MG63 (cell line): ENCODE data around the gene ZDHHC22. TPM values are rescaled to one million over a fixed set of nuclear protein-coding genes. Genes with fewer than 3 reads are reported as not detected.
"Not testable (repeated sequence)": the region's sequence is repeated elsewhere in the genome, so short reads cannot be mapped to it uniquely, and the experiment has no call there.

Experiments used
- DNase-seq: peaks from one replicate; pipeline ENCODE4 v3.0.0-alpha.2; 2020
- H3K27me3 ChIP-seq: fragments of 250-450 bp; sonication (Bioruptor Pico); 2 replicates; pipeline ENCODE4 v1.5.1; 2020; ENCODE audit warnings: mild to moderate bottlenecking, moderate library complexity
- H3K36me3 ChIP-seq: fragments of 250-450 bp; sonication (Bioruptor Pico); 2 replicates; pipeline ENCODE4 v1.5.1; 2020; ENCODE audit warnings: mild to moderate bottlenecking, moderate library complexity
- H3K4me3 ChIP-seq: fragments of 250-450 bp; sonication (Bioruptor Pico); 2 replicates; pipeline ENCODE4 v1.5.1; 2020; ENCODE audit warnings: mild to moderate bottlenecking, moderate library complexity
- H3K9me3 ChIP-seq: fragments of 250-450 bp; sonication (Bioruptor Pico); 2 replicates; pipeline ENCODE4 v1.5.1; 2020; ENCODE audit warnings: mild to moderate bottlenecking, moderate library complexity
- total RNA-seq: library from RNA; depleted of rRNA; stranded (reverse); fragments of >200 nt; shearing (Covaris generic); gene quantifications from 2 replicates; pipeline ENCODE4 v1.2.3, GENCODE V29; 2014; ENCODE audit warnings: low replicate concordance; rRNA removed

The ZDHHC22 gene
- not detected in 2 replicates for total RNA-seq

- peak; percentile 30 for DNase-seq
- H3K9me3 ChIP-seq, result no peaks in the 10 kb centered on the region
- H3K4me3 ChIP-seq, result 0 out of 2 replicates have a peak within 1 kb of the TSS, but pooled peaks have one; percentile 11
- H3K36me3 ChIP-seq, result no peaks in the 10 kb centered on the region
- H3K27me3 ChIP-seq, result peaks cover 46% of the 10 kb centered on the region
These were observed at the start of gene ZDHHC22 for GRCh38 chr14:77141214-77142004. Gene ZDHHC22 (minus strand): TSS chr14:77141791. CDS start chr14:77139738, 2,053 bp downstream.

- H3K9me3 ChIP-seq, result no peaks in the 10 kb centered on the region
- no peak overlapping the region for H3K4me3 ChIP-seq
- H3K36me3 ChIP-seq, result no peaks in the 10 kb centered on the region
- H3K27me3 ChIP-seq, result no peaks in the 10 kb centered on the region
- DNase-seq, result no peak
These were observed 49.4 kb upstream of the ZDHHC22 start for GRCh38 chr14:77190977-77191376.

DNA sequence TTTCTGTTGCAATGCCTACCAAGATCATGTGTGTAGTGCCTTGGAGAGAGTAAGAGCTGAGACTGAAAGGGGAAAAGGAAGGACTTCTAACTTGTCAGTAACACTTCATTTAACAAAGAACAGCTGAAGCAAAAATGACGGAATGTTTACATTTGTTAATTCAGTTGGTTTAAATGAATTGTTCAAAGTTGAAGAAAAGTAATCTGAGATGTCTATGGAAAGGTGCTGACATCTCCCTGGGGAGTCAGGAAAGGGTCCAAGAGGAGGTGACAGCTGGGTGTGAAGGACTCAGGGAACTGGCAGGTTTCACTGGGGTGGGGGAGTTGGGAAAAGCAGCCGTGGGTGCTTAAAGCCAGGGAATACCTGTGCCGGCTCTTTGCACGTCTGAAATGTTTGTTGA lies 47.9 kb upstream of the ZDHHC22 start:
- H3K9me3 ChIP-seq, result no peaks in the 10 kb centered on the region
- H3K4me3 ChIP-seq, result no peak overlapping the region
- H3K36me3 ChIP-seq, result no peaks in the 10 kb centered on the region
- no peaks in the 10 kb centered on the region for H3K27me3 ChIP-seq
- no peak for DNase-seq

- H3K36me3 ChIP-seq, result no peaks in the 10 kb centered on the region
- no peaks in the 10 kb centered on the region for H3K9me3 ChIP-seq
- DNase-seq, result no peak
- H3K4me3 ChIP-seq, result no peak overlapping the region
- H3K27me3 ChIP-seq, result no peaks in the 10 kb centered on the region
These were observed 46.0 kb upstream of the ZDHHC22 start for GRCh38 chr14:77187649-77188012.

DNA sequence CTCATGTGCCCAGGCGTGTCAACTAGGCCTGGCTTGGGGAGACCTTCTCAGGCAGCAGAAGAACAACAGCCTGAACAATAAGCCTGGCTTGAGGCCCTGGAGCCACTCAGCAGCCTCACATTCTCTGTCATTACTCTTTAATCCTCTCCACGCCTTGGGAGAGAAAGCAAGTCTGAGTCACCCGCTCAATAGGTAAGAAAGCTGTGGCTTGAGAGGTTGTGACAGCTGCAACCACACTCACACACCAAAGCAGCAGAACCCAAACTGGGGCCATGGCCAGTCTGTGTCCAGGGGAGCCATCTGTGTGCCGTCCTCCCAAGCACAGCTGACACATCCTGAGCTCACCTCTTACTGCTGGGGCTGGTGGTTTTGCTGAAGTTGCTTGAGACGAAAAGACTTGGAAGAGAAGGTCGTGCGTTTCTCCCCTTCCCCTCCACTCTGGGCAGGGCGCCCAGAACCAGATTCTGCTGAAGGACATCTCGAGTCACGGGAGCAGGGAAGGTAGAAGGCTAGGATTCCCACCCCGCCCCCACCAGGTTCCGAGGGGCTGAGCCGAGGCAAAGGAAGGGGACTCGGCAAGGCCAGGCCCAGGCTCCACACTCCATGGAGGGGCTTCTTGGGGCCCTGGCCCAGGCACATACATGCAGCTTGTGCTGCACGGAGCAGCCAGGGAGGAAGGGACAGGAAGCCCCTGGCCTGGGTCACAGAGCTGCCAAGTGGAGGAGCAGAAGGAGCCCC lies 45.5 kb upstream of the ZDHHC22 start:
- no peaks in the 10 kb centered on the region for H3K36me3 ChIP-seq
- peak; percentile 56 for DNase-seq
- no peak overlapping the region for H3K4me3 ChIP-seq
- no peaks in the 10 kb centered on the region for H3K27me3 ChIP-seq
- no peaks in the 10 kb centered on the region for H3K9me3 ChIP-seq

- Histone ChIP-seq H3K4me3 (no peak overlapping the region), H3K27me3 (no peaks in the 10 kb centered on the region), H3K9me3 (no peaks in the 10 kb centered on the region), H3K36me3 (no peaks in the 10 kb centered on the region)
- DNase-seq, result no peak
These were observed 43.5 kb upstream of the ZDHHC22 start for GRCh38 chr14:77185093-77185465.

GRCh38 chr14:77184396-77185092 lies 43.0 kb upstream of the ZDHHC22 start:
- Histone ChIP-seq H3K36me3 (no peaks in the 10 kb centered on the region), H3K4me3 (no peak overlapping the region), H3K27me3 (no peaks in the 10 kb centered on the region), H3K9me3 (no peaks in the 10 kb centered on the region)
- DNase-seq, result no peak

GRCh38 chr14:77183896-77184295 lies 42.3 kb upstream of the ZDHHC22 start:
- no peak for DNase-seq
- Histone ChIP-seq H3K4me3 (no peak overlapping the region), H3K27me3 (no peaks in the 10 kb centered on the region), H3K36me3 (no peaks in the 10 kb centered on the region), H3K9me3 (no peaks in the 10 kb centered on the region)

- Histone ChIP-seq H3K27me3 (no peaks in the 10 kb centered on the region), H3K4me3 (peak within 1 kb of the TSS; percentile 25), H3K36me3 (no peaks in the 10 kb centered on the region), H3K9me3 (no peaks in the 10 kb centered on the region)
- peak; percentile 28 for DNase-seq
These were observed 40.2 kb upstream of the ZDHHC22 start, which contains the start of gene TMEM63C for GRCh38 chr14:77181603-77182437. Gene TMEM63C (plus strand): TSS chr14:77181798. CDS start chr14:77218814, 37,016 bp downstream.

DNA sequence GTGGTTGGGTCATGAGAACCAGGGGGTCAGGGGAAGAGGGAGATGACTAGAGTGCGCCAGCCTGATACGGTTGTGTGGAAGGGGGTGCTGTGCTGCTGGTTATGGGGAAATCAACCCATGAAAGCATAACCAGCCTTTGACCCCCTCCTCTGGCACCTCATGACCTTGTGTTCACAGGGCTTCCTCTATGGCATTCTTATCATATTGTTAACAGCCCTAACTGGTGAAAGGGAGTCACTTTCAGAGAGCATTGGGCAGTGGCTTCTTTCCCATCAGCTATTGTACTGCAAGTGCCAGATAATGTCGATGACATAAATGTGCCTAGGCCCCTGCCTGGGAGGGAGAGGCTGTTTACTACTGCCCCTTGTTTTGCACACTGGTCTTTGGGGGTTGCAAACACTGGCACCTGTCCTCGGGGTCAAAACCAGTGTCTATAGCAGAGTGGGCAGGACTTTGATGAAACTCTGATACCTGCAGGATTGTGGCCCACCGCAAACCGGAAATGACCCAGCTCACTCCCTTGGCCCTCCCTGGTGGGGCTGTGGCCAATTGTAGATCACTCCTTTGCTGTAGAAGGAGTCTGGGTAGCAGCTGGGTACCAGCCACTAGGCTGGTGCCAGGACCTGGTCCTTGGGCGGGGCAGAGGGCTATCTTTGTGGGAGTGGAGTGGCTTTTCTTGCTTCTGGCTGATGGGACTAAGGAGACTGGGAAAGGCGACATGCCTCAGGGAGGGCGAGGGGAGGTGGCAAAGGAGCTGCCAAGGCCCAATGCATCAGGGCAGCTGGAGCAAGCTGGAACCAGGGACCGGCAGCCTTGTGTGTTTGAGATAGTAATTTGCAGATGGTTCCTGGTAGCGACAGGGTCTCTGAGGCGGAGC lies 39.4 kb upstream of the ZDHHC22 start:
- Histone ChIP-seq H3K9me3 (no peaks in the 10 kb centered on the region), H3K36me3 (no peaks in the 10 kb centered on the region), H3K27me3 (no peaks in the 10 kb centered on the region), H3K4me3 (no peak overlapping the region)
- DNase-seq, result peak; percentile 6

GRCh38 chr14:77178656-77179055 lies 37.1 kb upstream of the ZDHHC22 start:
- no peaks in the 10 kb centered on the region for H3K27me3 ChIP-seq
- no peak overlapping the region for H3K4me3 ChIP-seq
- H3K36me3 ChIP-seq, result no peaks in the 10 kb centered on the region
- no peaks in the 10 kb centered on the region for H3K9me3 ChIP-seq
- no peak for DNase-seq

- H3K4me3 ChIP-seq, result no peak overlapping the region
- H3K9me3 ChIP-seq, result no peaks in the 10 kb centered on the region
- H3K27me3 ChIP-seq, result no peaks in the 10 kb centered on the region
- no peaks in the 10 kb centered on the region for H3K36me3 ChIP-seq
- no peak for DNase-seq
These were observed 36.1 kb upstream of the ZDHHC22 start for GRCh38 chr14:77177702-77178101.

DNA sequence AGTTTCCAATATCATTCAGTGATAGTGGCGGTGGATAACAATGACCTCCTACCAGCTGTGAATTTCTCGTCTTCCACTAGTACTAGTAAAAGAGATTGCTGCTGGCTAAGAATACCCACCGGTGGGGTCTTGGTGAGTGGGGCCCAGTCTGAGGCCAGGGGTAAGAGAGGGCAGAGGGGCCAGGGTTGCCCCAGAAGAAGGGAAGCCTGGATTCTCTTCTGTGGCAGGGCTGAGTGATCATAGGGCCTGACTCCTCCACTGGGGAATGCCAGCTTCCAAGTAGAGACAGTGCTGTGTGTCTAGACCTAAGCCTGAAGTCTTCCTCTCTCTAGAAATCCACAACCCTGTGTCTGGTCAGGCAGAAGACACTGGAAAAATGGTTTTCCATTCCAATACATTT lies 34.3 kb upstream of the ZDHHC22 start:
- no peak for DNase-seq

GRCh38 chr14:77173911-77174617 lies 32.5 kb upstream of the ZDHHC22 start:
- not testable (repeated sequence) for H3K36me3 ChIP-seq, H3K9me3 ChIP-seq, H3K27me3 ChIP-seq, H3K4me3 ChIP-seq
- DNase-seq, result peak; percentile 58

More for the DNA sequence above, 34.3 kb upstream of the ZDHHC22 start:
- Histone ChIP-seq H3K27me3 (no peaks in the 10 kb centered on the region), H3K9me3 (no peaks in the 10 kb centered on the region), H3K4me3 (no peak overlapping the region), H3K36me3 (no peaks in the 10 kb centered on the region)

DNA sequence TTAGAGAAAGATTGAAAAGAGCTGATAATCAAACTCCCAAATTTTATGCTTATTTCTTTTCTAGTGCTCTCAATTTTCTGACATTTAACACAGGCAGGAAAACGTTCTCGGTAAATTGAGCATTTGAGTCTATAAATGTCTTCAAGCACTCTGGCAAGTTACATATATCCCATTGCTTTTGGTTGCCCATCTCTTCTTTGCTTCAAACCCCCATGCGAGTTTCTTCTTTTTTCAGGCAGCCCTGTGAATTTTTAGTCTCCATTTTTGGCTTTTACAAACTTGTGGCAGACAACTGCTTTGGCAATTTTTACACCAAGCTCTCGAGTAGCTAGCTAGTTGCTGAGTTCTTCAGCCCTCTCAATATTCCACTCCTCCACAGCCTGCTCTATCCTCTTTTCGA lies 31.3 kb upstream of the ZDHHC22 start:
- no peak overlapping the region for H3K4me3 ChIP-seq
- H3K9me3 ChIP-seq, result peaks cover 4% of the 10 kb centered on the region
- H3K27me3 ChIP-seq, result no peaks in the 10 kb centered on the region
- DNase-seq, result no peak
- no peaks in the 10 kb centered on the region for H3K36me3 ChIP-seq
